22Rv1 (cell line): ENCODE data around the gene RAF1.

Experiments used
- H3K27ac ChIP-seq: fragments of 450-650 bp; 2 replicates; pipeline ENCODE4 v1.5.1; 2017
- ZFX ChIP-seq: fragments of 450-650 bp; IDR thresholded peaks from 2 replicates; pipeline ENCODE4 v1.6.1; 2017; ENCODE audit warnings: antibody characterized with exemption, borderline replicate concordance
- TF ChIP-seq, protein P1 (sequence below): fragments of 450-650 bp; IDR thresholded peaks from 2 replicates; pipeline ENCODE4 v1.5.1; 2017; ENCODE audit warnings: mild to moderate bottlenecking

RAF1 gene

DNA sequence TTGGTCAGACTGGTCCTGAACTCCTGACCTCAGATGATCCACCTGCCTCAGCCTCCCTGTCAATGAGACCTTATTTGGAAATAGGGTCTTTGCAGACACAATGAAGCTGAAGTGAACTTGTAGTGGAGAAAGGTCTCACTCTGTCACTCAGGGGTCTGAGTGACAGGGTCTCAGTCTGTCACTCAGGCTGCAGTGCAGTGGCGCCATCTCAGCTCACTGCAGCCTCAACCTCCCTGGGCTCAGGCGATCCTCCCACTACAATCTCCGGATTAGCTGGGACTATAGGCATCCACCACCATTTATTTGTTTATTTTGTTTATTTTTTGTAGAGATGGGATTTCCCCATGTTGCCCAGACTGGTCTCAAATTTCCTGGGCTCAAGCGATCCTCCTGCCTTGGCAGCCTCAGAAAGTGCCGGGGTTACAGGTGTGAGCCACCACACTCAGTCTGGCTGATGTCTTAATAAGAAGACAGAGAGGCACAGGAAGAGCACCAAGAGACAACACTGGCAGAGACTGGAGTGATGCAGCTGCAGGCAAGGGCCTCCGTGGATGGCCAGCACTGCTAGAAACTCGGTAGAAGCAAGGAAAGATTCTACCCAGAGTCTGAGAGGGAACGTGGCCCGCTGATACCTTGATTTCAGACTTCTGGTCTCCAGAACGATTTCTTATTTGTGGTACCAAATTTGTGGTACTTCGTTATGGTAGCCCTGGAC is 26.2 kb upstream of the RAF1 start:
- TF ChIP-seq, protein P1, sequence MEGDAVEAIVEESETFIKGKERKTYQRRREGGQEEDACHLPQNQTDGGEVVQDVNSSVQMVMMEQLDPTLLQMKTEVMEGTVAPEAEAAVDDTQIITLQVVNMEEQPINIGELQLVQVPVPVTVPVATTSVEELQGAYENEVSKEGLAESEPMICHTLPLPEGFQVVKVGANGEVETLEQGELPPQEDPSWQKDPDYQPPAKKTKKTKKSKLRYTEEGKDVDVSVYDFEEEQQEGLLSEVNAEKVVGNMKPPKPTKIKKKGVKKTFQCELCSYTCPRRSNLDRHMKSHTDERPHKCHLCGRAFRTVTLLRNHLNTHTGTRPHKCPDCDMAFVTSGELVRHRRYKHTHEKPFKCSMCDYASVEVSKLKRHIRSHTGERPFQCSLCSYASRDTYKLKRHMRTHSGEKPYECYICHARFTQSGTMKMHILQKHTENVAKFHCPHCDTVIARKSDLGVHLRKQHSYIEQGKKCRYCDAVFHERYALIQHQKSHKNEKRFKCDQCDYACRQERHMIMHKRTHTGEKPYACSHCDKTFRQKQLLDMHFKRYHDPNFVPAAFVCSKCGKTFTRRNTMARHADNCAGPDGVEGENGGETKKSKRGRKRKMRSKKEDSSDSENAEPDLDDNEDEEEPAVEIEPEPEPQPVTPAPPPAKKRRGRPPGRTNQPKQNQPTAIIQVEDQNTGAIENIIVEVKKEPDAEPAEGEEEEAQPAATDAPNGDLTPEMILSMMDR = no peak
- no peak for TF ChIP-seq ZFX
- H3K27ac ChIP-seq = no peak overlapping the region

DNA sequence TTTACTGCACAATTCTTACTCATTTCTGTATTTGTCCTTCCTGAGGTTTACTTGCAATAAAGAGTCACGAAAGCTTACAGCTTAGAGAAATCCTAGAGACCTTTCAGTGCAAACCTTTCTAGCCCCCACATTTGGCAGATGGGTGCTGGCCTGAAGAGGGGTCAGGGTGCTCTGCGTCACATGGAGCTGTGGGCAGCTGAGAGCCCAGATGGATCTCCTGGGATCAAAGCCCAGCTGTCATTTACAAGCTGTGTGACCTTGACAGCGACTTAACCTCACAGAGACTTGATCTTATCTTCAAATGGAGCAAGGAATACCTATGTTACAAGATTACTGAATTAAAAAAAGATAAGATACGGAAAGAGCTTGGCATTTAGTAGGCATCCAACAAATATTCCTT is 24.0 kb upstream of the RAF1 start:
- no peak overlapping the region for H3K27ac ChIP-seq
- TF ChIP-seq, protein P1 = no peak
- no peak for TF ChIP-seq ZFX

DNA sequence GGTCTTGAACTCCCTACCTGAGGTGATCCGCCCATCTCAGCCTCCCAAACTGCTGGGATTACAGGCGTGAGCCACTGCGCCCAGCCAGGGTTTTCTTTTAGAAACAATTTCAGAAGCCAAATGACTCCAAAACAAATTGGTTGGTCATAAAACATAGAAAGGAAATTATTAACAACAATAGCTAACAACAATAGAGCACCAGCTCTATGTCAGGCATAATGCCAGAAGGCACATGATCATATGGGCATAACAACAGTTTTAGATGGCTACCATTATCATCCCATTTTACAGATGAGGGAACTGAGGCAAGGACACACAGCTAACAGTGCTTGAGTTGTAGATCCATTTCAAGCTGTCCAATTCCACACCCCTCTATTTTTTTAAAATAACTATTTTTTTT is 22.2 kb upstream of the RAF1 start:
- TF ChIP-seq, protein P1 = no peak
- TF ChIP-seq ZFX = no peak
- no peak overlapping the region for H3K27ac ChIP-seq

DNA sequence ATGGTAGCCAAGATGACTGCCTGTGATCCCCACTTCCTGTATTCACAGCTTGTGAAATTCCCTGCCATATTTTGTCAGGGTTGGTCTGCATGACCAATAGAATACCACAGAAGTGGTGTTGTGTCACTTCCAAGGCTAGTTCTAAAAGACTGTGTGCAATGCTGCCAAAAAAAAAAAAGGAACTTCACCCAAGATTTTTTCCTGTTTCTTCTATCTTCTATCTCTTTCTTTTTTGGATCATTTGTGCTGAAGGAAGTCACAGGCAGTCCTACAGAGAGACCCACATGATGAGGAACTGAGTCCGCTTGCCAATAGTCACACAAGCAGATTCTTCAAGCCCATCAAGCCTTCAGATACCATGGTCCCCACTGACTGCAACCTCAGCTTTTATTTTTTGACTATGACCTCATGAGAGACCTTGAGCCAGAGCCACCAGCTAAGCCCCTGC is 18.1 kb upstream of the RAF1 start:
- H3K27ac ChIP-seq = no peak overlapping the region
- TF ChIP-seq, protein P1 = no peak
- TF ChIP-seq ZFX = no peak

DNA sequence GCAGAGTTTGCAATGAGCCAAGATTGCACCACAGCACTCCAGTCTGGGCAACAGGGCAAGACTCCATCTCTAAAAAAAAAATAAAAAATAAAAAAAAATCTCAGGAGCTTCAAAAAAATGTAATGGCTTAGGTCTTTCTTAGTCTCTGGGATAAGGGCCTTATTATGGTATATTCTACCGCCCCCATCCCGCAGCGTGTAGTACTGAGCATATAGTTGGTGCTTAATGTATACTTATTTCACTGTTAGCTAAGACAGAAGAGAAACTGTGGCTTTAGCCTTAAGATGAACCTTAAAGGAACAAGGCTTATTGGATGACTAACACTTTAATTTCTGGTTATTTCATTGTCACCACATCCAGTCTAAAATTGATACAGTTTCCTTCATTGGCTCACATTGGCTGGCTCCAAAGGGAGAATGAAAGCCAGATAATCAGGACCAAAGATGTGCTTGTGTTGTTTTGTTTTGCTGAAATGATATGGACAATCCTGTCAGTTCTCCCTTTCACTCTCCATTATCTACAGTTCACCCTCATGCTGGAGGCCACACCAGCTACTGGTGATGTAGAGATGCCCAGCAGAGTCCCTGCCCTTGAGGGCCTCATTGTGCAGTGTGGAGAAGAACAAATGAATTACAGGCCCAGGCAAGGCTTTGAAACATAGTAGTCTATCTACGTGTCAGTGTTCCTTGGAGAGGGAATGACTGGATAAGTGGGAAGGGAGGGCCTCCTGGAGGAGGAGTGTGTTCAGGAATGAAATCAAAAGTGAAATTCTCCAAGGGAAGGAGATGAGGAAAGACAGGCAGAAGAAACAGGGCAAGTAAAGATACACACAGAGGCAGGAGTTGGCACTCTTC is 17.4 kb upstream of the RAF1 start:
- TF ChIP-seq, protein P1 = no peak
- TF ChIP-seq ZFX = no peak
- no peak overlapping the region for H3K27ac ChIP-seq

DNA sequence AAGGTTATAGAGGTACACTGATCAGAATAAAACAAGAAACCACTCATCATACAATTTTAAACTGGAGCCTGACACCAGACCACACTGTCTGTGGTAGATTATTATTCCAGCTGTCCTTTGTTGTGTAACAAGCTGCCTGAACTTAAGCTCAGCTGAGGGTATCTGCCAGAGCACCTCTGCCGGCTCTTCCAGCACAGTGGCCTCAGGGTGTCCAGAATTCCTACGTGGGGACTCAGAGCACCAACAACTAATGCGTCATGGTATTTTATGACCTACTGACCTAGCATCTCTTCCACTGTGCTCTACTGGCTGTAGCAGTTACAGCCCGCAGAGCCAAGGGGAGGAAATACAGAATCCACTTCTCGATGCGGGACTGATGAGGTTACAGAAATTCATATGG is 15.6 kb upstream of the RAF1 start:
- no peak overlapping the region for H3K27ac ChIP-seq
- TF ChIP-seq, protein P1 = no peak
- no peak for TF ChIP-seq ZFX

DNA sequence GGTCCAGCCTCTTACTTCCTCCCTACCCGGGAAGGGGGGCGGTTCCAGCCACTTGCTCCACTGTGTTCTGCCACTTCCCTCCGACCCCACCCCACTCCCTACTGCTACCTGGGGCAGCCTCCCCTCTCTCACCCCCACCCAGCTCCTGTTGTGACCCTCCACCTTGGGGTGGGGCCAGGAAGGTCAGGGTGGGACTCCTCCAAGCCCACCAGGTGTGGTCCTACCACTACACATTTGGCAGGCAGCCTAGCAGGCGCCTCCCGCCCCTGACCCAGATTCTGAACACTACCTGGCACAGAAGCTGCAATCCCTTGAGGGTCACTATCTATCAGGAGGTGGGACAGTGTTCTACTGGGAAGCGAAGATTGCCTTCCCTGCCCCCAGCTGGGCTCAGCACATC is 13.7 kb upstream of the RAF1 start:
- H3K27ac ChIP-seq = no peak overlapping the region
- TF ChIP-seq, protein P1 = no peak
- TF ChIP-seq ZFX = no peak
